ENCODE data around the gene PDZK1.
A peak's percentile ranks its signal among the peaks of the same experiment; 100 is the strongest.
"Not testable (repeated sequence)": the region's sequence is repeated elsewhere in the genome, so short reads cannot be mapped to it uniquely, and the experiment has no call there.

The PDZK1 gene

DNA sequence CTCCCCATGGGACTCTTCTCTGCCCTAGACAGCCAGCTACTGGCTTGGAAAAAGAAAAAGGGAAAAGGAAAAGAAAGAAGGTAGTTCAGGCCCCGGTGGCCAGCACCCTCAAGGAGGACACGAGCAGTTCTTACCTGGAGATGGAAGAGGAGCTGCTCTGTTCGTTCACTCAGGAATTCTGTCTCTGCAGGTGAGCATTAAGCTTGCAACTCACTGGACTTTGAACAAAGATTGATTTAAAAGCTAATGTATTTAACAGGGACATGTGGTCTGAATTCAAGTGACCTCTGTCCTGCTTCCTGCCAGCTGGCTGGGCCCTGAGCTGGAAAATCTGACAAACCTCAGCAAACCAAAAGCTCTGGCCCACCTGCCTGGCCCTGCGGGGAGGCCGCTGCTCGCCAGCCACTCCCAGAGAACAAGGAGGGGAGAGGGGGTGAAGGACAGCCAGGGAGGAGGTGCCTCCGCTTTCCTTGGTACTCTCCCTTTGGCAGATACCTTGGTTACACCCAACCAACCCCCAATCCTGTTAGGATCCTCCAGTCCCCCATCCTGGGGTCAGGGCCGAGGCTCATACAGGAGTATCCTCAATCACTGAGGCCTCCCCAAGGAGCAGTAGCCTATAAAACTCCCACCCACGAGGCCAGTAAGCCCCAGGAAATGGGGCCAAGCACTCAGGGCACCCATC, at the start of gene PDZK1:
Gene PDZK1 (minus strand): TSS at position 186 of the 685 bp plus-strand sequence. CDS start 19,347 bp downstream, outside the sequence.
- DNase-seq: no peak

DNA sequence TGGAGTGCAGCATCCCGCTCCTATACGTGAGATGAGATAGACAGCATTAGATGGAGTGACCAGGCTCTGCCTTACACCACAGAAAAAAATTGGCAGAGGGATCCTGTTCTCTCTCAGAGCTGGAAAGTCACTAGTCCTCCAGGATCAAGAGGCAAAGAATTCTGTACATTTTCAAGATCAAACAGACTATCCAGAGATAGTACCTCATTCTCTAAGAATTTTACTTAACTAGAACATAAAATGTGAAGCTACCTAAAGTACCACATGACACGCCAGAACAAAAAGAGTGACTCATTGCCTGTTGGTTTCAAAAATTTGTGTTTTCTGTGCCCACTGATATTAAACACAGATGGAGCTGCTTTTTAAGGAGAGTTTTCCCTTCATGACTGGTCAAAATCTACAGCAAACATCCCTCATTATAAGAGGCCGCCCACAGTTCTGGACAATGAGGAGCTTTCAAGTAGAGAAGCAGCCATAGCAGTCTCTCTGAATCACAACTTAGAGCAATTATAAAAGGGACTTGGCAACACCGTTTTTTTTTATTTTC, 44.4 kb upstream of the PDZK1 start:
- DNase-seq: no peak

DNA sequence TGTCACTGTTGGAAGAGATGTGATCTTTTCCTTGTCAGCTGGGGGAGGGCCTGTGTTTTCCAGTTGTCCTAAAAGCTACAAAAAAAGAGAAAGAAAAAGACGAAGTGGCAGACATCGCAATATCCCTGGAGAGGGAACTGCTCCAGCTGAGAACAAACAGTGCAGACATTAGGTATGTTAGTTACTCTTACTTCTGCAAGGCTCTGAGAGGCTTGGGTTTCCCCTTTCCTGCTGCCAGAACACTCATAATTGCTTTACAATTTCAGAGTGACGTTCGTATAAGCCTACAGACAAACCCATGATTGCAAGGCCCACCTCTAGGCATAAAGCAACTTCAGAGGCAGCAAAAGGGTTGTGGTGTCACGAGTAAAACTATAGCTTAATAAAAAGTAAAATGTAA, 43.3 kb upstream of the PDZK1 start:
- no peak for DNase-seq

DNA sequence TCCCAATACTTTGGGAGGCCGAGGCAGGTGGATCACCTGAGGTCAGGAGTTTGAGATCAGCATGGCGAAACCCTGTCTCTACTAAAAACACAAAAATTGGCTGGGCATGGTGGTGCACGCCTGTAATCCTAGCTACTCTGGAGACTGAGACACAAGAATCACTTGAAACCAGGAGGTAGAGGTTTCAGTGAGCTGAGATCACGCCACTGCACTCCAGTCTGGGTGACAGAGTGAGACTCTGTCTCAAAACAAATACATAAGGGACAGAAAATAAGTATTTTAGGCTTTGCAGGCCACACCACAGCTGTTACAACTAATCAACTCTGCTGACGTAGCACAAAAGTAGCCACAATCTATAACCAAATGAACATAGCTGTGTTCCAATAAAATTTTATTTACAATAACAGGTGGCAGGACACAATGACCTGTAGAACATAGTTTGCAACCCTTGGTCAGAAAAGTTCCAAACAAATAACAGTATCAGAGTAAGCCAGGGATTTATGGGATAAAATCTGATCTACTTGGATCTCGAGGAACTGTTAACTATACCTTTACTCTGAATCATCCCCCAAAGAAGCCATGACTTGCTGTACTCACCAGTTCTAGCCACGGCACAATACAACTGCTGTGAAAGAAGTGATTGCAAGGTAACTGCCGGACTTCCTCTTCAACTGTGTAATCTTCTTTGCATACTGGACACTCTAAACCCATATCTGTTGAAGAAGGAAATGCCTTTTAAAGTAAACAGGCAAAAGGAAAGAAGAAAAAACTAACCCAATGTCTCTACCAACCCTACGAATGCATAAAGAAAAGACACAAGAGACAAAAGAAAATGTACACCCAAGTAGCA, 40.5 kb upstream of the PDZK1 start:
- DNase-seq: no peak

DNA sequence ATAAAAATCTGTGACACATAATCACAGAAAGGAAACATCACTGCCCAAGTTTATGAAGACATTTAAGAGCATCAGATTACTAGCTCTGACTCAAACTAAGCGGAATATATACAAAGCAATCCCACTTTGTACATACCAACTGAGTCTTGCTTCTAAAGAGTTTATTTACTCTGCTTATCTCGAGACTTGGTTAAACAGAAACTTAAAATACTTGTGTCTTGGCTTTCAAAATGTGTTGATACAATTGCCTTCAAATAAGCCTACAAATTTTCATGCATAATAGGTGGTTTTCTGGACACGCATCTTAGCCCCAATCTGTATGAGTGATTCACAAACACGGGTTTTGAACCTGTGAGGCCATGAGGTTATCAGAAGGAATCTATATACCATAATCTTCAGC, 33.1 kb upstream of the PDZK1 start:
- DNase-seq: no peak

DNA sequence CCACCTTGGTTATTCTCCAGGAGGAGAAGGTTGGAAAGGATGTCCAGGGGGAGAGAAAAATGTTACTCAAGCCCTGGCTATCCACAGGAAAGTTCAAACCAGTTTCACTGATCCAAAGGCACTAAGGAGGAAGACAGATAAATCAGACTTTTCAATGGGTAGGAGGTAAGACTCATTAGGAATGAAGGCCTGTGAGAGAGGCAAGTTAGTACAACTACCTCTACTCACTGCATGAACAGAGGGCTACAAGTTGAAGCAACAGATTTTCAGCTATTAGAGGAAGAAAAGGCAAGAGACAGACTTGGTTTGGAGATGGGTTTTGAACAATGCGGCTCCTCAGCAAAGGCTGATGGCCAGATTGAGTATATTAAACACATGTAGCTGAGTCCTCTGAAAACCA, 29.0 kb upstream of the PDZK1 start:
- no peak for DNase-seq

DNA sequence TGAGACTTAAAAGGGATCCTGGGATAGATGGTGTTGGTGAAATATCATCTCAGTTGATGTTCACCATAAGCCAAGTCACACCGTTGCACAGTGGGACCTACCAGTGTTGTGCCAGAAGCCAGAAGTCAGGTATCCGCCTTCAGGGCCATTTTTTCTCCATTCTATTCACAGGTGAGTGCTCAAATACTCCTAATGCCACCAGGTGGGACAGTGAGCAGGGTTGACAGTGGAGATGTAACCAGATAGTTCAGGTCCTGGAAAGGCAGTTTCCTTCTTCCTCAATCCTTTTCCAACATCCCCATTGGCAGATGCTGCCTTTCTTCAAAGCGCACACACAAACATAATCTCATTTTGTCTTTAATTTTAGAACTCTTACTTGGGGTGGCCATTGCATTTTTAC, 23.7 kb upstream of the PDZK1 start:
- no peak for DNase-seq

DNA sequence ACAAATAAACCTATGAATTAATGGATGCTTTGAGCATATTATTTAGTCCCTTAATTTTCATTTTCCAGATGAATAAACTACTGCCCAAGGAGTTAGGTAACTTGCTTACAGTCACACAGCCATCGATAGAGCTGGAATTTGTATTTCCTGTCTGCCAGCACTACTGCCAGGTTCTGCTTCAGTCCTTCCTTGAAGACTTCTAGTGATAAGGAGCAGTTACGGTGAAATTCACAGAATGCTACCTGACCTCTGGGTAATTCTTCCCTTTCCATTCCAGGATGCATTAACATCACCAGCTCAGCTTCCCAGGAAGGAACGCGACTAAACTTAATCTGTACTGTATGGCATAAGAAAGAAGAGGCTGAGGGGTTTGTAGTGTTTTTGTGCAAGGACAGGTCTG, 23.3 kb upstream of the PDZK1 start:
- no peak for DNase-seq

DNA sequence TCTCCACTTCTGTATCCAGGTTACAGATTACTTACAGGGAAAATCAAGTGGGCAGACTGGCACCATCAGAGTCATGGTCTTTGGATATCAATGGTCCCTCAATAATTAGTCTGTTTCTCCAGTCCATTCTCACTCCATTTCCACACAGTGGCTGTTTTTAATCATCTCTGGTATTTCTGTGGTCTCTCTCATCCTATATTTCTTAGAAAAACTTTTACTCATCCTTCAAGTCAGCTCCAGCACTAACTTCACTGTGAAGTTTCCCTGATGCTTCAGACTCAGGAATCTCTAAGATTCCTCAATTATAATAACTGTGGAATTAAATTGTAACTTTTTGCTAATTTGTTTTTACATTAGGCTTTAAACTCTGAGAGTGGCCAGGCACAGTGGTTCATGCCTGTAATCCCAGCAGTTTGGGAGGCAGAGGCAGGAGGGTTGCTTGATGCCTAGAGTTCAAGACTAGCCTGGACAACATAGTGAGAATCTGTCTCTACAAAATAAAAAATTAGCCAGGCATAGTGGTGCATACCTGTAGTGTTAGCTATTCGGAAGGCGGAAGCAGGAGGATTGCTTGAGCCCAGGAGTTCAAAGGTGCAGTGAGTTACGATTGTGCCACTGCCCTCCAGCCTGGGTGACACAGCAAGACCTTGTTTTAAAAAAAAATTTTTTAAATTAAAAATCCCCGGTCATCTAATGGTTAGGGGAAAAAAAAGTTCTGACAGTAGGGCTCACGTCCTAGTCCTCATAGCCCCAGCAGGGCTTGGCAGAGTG, 22.7 kb upstream of the PDZK1 start:
- no peak for DNase-seq

DNA sequence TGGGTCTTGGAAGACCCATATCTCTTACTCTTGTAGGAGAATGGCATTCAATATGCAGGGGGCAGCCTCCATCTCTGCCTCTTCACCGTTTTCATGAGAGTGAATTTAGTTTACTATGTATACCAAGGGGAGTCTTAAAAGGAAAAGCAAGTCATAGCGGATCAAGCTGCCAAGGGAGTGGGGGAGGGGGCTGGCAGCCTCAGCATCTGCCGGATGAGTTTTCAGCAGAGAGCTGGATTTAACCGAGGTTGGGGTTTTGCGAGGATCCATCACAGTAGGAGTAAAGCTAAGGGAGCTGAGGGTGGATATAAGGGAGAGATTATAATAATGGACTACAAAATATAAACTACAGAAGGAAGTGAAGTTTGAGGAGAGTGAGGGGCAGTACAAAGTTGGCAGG, 22.0 kb upstream of the PDZK1 start:
- no peak for DNase-seq

DNA sequence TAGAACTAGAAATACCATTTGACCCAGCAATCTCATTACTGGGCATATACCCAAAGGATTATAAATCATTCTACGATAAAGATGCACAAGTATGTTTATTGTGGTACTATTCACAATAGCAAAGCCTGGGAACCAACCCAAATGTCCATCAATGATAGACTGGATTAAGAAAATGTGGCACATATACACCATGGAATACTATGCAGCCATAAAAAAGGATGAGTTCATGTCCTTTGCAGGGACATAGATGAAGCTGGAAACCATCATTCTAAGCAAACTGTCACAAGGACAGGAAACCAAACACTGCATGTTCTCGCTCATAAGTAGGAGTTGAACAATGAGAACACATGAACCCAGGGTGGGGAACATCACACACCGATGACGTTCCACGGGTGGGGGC, 19.0 kb upstream of the PDZK1 start:
- not testable (repeated sequence) for DNase-seq

DNA sequence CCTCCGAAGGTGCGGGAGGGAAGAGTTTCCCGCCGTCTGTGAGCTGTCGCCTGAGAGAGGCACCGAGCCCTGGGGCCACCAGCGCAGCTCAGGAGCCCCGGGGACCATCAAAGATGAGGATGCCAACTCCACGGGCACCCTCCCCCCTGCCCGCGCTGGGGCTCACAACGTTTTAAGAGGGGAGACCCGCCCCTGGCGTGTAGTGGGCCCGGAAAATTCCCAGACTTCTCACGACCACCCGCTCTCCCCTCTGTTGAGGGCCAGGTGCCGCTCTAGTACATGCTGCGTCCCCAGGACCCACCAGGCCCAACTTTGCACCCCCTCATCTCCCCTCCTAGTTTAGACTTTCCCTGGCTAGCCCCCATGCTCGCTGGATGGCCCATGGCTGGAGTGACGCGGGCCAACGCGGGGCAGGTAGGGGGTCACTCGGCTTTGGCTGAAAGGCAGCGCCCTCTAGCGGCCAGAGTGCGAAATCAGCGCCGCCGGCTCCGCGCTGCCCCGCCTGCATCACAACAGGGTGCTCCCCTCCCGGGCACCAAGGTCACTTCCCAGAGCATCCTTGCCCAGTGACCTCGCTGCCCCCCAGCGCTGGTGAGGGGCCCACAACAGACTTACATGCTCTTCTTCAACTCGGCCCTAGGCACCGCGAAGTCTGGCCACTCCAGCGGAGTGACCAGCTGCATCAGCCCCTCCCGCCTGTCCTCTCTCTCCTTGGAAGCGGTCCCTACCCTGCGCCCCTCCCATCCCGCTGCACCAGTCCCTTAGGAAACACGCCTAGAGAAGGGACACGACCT, 13.9 kb upstream of the PDZK1 start:
- peak in 1 of 2 experiments; percentile 76 for DNase-seq

DNA sequence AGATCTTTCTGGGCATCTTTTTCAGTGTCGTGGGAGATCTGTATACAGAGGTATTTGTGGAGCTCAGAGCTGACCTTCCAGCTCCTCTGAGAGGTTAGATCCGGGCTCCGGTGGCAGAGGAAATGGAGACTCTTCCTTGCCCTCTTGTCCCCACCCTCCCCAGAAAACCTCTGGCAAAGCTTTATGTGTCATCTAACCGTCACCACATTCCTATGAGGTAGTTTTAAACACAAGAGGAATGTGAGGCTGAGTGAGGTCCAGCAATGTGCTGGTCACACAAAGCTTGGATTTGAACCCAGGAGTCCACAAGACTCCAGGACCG, 13.3 kb upstream of the PDZK1 start:
- no peak for DNase-seq

DNA sequence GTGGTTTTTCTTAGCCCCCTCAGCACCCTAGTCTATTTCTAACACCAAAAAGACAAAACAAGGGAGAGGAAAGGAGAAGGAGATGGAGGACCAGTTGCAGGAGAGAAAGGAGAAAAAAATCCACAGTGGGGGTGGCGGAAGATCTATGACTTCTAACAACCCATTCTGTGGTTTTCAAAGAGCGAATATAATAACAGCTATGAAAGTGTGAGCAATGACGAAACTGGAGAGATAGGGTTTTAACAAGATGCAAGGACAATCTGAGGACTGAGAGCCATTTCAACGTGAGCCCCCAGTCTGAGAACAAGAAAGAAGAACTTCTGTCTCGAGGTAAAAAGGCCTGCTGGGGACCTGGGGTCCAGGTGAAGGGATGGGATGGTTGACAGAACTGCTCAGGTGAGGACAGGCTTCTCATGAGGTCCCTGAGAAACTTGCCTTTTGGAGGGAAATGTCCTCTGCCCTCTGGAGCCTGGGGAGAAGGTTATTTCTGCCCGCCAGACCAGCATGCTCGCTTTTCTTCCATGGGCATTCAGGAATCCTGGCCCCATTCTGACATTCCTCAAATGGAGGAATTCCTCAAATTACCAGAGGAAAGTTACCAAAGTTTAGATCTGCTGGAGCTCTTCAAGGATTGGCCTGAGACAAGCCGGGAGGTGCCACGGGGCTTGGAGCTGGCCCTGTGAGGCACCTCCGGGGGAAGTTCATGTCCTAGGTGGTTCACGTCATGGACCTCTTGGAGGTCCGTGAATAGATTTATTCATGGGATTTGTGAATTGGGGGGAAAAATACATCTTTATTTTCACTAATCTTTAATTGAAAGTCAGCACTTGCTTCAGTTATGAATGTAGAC, 12.3 kb upstream of the PDZK1 start, which contains the start of gene CD160:
Gene CD160 (plus strand): TSS at position 270 of the 850 bp plus-strand sequence. CDS start 8,829 bp downstream, outside the sequence.
- no peak for DNase-seq

DNA sequence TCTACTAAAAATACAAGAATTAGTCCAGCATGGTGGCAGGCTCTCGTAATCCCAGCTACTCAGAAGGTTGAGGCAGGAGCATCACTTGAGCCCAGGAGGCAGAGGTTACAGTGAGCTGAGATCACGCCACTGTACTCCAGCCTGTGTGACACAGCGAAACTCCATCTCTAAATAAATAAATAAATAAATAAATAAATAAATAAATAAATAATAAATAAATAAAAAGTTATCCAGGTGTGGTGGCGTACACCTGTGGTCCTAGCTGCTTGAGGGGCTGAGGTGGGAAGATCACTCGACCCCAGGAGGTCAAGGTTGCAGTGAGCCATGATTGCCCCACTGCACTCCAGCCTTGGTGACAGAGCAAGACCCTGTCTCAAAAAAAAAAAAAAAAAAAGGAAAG, 11.3 kb upstream of the PDZK1 start:
- DNase-seq: not testable (repeated sequence)

DNA sequence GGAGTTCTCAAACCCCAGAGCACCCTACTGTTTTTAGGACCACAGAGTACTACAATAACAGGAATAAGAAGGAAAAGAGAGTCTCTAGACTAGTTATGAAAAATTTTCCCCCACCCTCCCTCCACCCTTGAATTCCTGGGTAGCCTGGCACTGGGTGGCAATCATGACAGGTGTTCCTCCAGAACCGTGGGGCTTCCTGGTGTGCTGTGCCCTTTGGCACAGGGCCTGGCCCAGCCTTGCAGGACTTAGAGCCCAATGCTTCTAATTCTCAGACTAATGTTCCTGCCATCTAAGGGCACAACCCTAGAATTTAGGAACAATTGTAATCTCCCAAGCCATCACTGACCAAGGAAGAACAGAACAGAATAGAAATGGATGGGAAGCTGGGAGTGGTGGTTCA, 10.7 kb upstream of the PDZK1 start:
- no peak for DNase-seq

DNA sequence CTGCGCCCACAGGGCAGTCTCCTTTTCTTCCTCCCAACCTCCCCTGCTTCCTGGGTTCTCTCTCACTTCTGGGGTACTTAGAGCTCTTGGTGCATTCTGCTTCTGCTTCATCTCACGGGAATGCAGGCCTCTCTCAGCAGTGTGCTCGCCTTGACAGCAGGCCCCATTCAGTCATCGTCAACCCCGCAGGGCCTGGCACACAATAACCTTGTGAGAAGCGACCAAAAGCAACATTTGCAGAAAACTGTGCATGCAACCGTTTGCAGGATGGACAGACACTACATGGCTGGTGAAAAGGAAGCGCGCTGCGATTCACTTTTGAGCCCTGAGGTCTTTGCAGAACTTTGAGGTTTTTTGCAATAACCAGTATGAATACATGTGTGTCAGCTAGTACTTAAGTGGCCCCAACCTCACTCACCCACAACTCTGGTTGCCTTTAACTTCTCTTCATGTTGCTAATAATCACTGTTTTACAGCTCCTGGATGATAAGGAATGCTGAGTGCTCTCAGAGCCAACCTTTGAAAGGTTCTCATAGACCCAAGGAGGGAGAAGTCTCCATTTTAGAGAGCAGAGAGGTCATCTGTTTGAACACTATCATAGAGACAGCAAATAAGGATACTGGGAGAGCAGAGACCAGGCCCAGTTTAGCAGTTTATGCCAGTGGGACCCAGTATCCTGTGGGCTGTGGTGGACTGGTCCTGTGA, 9.6 kb upstream of the PDZK1 start:
- DNase-seq: no peak

DNA sequence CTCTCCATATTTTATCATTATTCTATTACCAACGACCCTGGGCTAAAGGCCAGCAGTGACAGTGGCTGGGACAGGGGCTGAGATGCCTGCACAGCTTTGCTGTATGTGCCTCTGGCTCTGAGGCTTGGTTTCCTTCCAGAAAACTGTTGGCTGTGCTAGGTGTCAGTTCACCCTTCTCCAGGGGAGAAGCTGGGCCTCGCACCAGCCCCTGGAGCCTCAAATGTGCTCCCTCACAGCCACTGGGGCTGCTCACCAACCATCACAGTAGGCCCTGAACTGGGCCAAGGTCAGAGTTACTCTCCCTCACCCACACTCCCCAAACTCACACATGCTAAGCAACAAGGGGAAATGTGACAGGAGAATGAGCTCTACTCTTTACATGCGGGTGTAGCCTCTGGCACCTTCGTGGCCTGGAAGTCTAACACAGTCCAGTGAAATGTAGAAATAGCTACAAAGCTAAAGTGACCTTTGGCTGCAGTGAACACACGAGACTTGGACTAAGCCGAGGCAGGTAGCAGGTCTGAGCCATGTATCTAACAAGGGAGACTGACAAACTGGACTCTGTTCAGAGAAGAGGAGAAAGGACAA, 7.5 kb upstream of the PDZK1 start:
- DNase-seq: no peak

DNA sequence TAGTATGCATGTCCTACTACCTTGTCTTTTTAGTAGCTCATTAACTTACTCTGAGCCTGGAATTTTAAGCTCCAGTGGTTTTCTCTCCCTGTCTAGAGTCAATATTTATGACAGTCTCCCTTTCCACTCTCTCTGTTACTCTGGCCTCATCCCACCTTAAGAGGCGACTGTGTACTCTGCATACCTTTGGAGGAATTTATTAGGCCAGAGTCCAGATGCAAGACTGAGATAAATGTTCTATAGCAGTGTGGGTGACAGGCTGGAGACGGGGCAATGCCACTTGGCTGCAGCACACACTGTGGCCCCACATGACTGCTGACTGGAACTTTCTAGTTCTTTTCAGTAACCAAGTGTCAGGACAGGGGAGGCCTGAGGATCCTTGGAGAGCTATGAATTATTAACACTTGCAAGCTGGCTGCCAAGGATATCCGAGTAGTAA, 4.1 kb upstream of the PDZK1 start:
- no peak for DNase-seq

DNA sequence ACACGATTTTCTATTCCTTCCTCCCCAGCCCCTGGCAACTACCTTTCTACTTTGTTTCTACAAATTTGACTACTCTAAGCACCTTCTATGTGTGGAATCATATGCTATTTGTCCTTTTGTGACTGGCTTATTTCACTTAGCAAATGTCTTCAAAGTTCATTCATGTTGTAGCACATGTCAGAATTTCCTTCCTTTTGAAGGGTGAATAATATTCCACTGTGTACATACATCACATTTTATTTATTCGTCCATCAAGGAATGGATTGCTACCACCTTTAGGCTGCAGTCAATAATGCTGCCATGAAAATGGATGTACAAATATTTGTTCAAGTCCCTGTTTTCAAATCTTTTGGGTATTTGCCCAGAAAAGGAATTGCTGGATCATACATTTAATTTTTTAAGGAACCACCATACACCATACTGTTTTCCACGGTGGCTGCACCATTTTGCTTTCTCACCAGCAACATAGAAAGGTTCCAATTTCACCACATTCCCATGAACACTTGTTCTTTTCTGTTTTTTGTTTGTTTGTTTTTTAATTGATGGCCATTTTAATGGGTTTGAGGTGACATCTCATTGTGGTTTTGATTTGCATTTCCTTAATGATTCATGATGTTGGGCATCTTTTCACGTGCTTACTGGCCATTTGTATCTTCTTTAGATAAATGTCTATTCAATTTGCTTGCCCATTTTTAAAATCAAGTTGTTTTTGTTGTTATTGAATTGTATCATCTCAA, 3.3 kb upstream of the PDZK1 start:
- DNase-seq: no peak

Measured in NCI-H1930 (cell line).